GM23338 (cell line): ENCODE data around the gene CHST11.

Source experiments
- CREB1 ChIP-seq: fragments of 250-450 bp; sonication (Bioruptor Pico); IDR thresholded peaks from 2 replicates; pipeline ENCODE4 v1.5.0; 2020; ENCODE audit warnings: low read depth, mild to moderate bottlenecking, moderate library complexity
- CTCF ChIP-seq, 2 experiments: fragments of 200-600 bp in 1 of 2; sonication (generic) in 1 of 2; conservative IDR thresholded peaks; 2 replicates each; pipeline versions ENCODE4 v1.5.1 to v1.6.1; 2016 to 2017; ENCODE audit warnings: antibody characterized with exemption in 2 of 2, low read depth in 2 of 2, mild to moderate bottlenecking in 2 of 2, moderate library complexity in 1 of 2
- ETS1 ChIP-seq: IDR thresholded peaks from 2 replicates; pipeline ENCODE4 v1.6.1; 2016; ENCODE audit warnings: antibody characterized with exemption
- EZH2 ChIP-seq: fragments of 200-600 bp; sonication (generic); IDR thresholded peaks from one replicate; pipeline ENCODE4 v1.8.0; 2017; ENCODE audit warnings: antibody characterized with exemption, mild to moderate bottlenecking, low read depth; ENCODE audit not compliant: unreplicated experiment
- EZH2phosphoT487 ChIP-seq: fragments of 200-600 bp; sonication (generic); IDR thresholded peaks from one replicate; pipeline ENCODE4 v1.8.1; 2018; ENCODE audit warnings: antibody characterized with exemption; ENCODE audit not compliant: unreplicated experiment
- JUNB ChIP-seq: IDR thresholded peaks from one replicate; pipeline ENCODE4 v1.6.1; 2016; ENCODE audit warnings: antibody characterized with exemption; ENCODE audit not compliant: unreplicated experiment
- POLR2AphosphoS5 ChIP-seq: IDR thresholded peaks from 2 replicates; pipeline ENCODE4 v1.6.1; 2016; ENCODE audit warnings: antibody characterized with exemption, low read depth
- REST ChIP-seq: IDR thresholded peaks from one replicate; pipeline ENCODE4 v1.6.1; 2018; ENCODE audit warnings: antibody characterized with exemption; ENCODE audit not compliant: unreplicated experiment
- ZNF114 ChIP-seq: fragments of 250-450 bp; sonication (Bioruptor Pico); IDR thresholded peaks from 2 replicates; pipeline ENCODE4 v1.5.0; 2020; ENCODE audit warnings: mild to moderate bottlenecking, moderate library complexity
- ZNF331 ChIP-seq: fragments of 250-450 bp; sonication (Bioruptor Pico); IDR thresholded peaks from 2 replicates; pipeline ENCODE4 v1.5.0; 2020; ENCODE audit warnings: low read depth, mild to moderate bottlenecking, moderate library complexity

GRCh38 chr12:104627990-104628830 is 171.5 kb downstream of the CHST11 start:
- TF ChIP-seq CTCF (conservative IDR thresholded peaks at IDR 0.05; ENCODE audit: low read depth in 2 of 2) (no peak), EZH2 (no peak), REST (no peak), POLR2AphosphoS5 (no peak), ZNF331 (no peak), CREB1 (CRISPR knock-in tag) (no peak), EZH2phosphoT487 (no peak), ETS1 (no peak), JUNB (no peak), ZNF114 (CRISPR knock-in tag) (no peak)
